Gastroesophageal sphincter (tissue), 4 donors: ENCODE data around the gene GABRG3. TPM values are rescaled to one million over a fixed set of nuclear protein-coding genes. Genes with fewer than 3 reads are reported as not detected.

Experiments
- ATAC-seq: fragments of 150-250 bp; one replicate; pipeline ENCODE4 v1.9.1; 2016; ENCODE audit warnings: mild to moderate bottlenecking, moderate library complexity
- H3K27ac ChIP-seq, 4 donors: fragments of 200-600 bp; sonication (generic) in 3 of 4; 1 replicate in 3 of 4; 2 replicates in 1 of 4; pipeline ENCODE4 v1.5.1; 2016 to 2019
- H3K27me3 ChIP-seq: fragments of 200-600 bp; sonication (generic); one replicate; pipeline ENCODE4 v1.5.1; 2019
- H3K36me3 ChIP-seq, 2 donors: fragments of 200-600 bp; sonication (generic); one replicate each; pipeline ENCODE4 v1.5.1; 2019; ENCODE audit warnings: control low read depth in 1 of 2
- H3K4me1 ChIP-seq, 3 donors: fragments of 200-600 bp; sonication (generic); 1 replicate in 2 of 3; 2 replicates in 1 of 3; pipeline ENCODE4 v1.5.1; 2016 to 2019; ENCODE audit warnings: control low read depth in 2 of 3
- H3K4me3 ChIP-seq, 2 donors: fragments of 200-600 bp; sonication (generic); one replicate each; pipeline ENCODE4 v1.5.1; 2019; ENCODE audit warnings: mild to moderate bottlenecking in 1 of 2, moderate library complexity in 1 of 2
- H3K9me3 ChIP-seq, 3 donors: fragments of 200-600 bp; sonication (generic); one replicate each; pipeline ENCODE4 v1.5.1; 2017 to 2019; ENCODE audit warnings: control low read depth in 2 of 3
- EP300 ChIP-seq: sonication (generic); formaldehyde crosslinking; IDR thresholded peaks from one replicate; pipeline ENCODE4 v1.6.1; 2017; ENCODE audit warnings: antibody characterized with exemption, mild to moderate bottlenecking
- POLR2A ChIP-seq, 2 donors: fragments of 450-650 bp; IDR thresholded peaks; one replicate each; pipeline ENCODE4 v1.6.1; 2017; ENCODE audit warnings: antibody characterized with exemption in 2 of 2, mild to moderate bottlenecking in 2 of 2, moderate library complexity in 1 of 2
- POLR2AphosphoS5 ChIP-seq: sonication (generic); formaldehyde crosslinking; IDR thresholded peaks from one replicate; pipeline ENCODE4 v1.6.1; 2017; ENCODE audit warnings: antibody characterized with exemption
- WGBS, 2 donors: methylation state at CpG; one replicate each; pipeline ENCODE4 v1.1.5; 2018; ENCODE audit warnings: low coverage in 1 of 2; 5-methylcytosine and 5-hydroxymethylcytosine counted together
- total RNA-seq, 4 donors: library from RNA; depleted of rRNA; stranded (reverse); fragments of >200 nt; gene quantifications; one replicate each; pipeline ENCODE4 v1.1.0, GENCODE V29; 2016
- TF ChIP-seq, protein P1 (sequence below), 4 experiments: fragments of 200-600 bp in 2 of 4; fragments of 450-650 bp in 2 of 4; sonication (generic) in 1 of 4; IDR thresholded peaks; one replicate each; pipeline ENCODE4 v1.5.1; 2017 to 2019; ENCODE audit warnings: antibody characterized with exemption in 4 of 4, mild to moderate bottlenecking in 2 of 4, moderate library complexity in 2 of 4

GABRG3 gene
- total RNA-seq, 4 donors from 2014 or later, result under 0.01 to 0.04 TPM; not detected in 2

DNA sequence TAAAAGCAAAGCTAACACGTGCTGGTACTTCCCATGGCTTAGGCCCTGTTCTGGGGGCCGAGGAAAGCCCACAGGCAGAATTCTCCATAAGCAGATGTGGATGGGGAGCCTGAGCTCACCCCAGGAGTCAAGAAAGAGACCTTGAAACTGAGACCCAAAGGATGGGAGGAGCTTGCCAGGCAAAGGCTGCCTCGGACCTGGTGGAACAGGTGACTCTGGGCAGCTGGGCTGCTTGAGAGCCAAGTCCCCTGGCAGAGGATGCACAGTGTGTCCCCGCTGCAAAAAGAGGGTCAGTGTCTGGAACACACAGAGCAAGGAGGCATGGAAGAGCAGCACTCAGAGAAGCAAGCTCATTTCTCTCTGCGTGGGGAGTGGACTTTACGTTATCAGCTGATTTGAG, 528.7 kb downstream of the GABRG3 start:
- TF ChIP-seq EP300, result no peak
- no peaks in the 10 kb centered on the region for H3K9me3 ChIP-seq
- no peaks in the 10 kb centered on the region for H3K36me3 ChIP-seq
- WGBS, 2 donors, result 51 to 64% methylated on average over 5 of the region's 6 CpGs
- no peak overlapping the region for H3K27ac ChIP-seq
- H3K27me3 ChIP-seq, result no peaks in the 10 kb centered on the region
- ATAC-seq, result no peak
- H3K4me1 ChIP-seq, result no peaks in the 10 kb centered on the region
- H3K4me3 ChIP-seq, result no peak overlapping the region

DNA sequence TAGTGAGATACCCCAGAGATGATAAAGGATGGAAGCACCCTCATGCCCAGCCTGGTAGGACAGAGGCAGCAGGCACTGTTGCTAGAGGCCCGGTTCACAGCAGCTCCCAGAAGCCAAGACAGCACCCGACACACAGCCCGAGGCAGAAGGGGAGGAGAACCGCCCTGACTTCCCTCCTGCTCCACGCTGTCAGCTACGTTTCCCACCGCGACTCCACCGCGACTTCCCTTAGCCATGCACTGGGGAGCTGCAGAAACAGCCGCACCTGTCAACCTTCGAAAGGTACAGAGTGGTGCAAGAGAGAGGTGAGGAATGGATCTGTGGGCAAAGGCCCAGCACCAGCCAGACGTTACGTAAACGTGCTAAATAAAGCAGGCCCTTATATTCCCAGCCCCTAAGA, 529.2 kb downstream of the GABRG3 start:
- H3K9me3 ChIP-seq, result no peaks in the 10 kb centered on the region
- H3K4me3 ChIP-seq, result no peak overlapping the region
- no peak for ATAC-seq
- no peaks in the 10 kb centered on the region for H3K27me3 ChIP-seq
- H3K27ac ChIP-seq, result no peak overlapping the region
- no peaks in the 10 kb centered on the region for H3K4me1 ChIP-seq
- WGBS, 2 donors, result 72 to 77% methylated on average over 3 to 6 of the region's 15 CpGs
- no peaks in the 10 kb centered on the region for H3K36me3 ChIP-seq
- no peak for TF ChIP-seq POLR2AphosphoS5
- TF ChIP-seq EP300, result no peak
- TF ChIP-seq POLR2A (IDR thresholded peaks at IDR 0.05), result no peak
- TF ChIP-seq, protein P1, sequence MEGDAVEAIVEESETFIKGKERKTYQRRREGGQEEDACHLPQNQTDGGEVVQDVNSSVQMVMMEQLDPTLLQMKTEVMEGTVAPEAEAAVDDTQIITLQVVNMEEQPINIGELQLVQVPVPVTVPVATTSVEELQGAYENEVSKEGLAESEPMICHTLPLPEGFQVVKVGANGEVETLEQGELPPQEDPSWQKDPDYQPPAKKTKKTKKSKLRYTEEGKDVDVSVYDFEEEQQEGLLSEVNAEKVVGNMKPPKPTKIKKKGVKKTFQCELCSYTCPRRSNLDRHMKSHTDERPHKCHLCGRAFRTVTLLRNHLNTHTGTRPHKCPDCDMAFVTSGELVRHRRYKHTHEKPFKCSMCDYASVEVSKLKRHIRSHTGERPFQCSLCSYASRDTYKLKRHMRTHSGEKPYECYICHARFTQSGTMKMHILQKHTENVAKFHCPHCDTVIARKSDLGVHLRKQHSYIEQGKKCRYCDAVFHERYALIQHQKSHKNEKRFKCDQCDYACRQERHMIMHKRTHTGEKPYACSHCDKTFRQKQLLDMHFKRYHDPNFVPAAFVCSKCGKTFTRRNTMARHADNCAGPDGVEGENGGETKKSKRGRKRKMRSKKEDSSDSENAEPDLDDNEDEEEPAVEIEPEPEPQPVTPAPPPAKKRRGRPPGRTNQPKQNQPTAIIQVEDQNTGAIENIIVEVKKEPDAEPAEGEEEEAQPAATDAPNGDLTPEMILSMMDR (IDR thresholded peaks at IDR 0.05), result no peak

DNA sequence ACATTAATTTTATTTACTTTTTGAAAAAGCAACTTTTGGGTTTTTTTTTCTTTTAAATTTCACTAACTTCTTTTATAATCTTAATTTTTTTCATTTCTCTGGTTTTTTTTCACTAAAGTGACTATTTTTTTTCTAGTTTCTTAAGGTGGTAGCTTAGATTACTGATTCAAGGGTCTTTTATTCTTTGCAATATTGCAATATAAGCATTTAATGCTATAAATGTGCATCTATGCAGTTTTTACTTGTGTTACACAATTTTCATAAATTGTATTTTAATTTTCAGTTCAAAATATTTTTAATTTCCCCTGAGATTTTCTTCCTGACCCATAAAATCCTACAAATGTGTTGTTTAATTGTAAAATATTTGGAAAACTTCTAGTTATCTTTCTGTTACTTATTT, 535.8 kb downstream of the GABRG3 start:
- Histone ChIP-seq H3K27ac (no peak overlapping the region), H3K4me1 (no peaks in the 10 kb centered on the region), H3K36me3 (no peaks in the 10 kb centered on the region), H3K27me3 (no peaks in the 10 kb centered on the region), H3K9me3 (peaks cover 0 to 20% (median 0%) of the 10 kb centered on the region in 3 donors), H3K4me3 (no peak overlapping the region)
- TF ChIP-seq, protein P1 (IDR thresholded peaks at IDR 0.05), result no peak
- TF ChIP-seq EP300, result no peak
- TF ChIP-seq POLR2AphosphoS5, result no peak
- TF ChIP-seq POLR2A (IDR thresholded peaks at IDR 0.05), result no peak
- ATAC-seq, result no peak

DNA sequence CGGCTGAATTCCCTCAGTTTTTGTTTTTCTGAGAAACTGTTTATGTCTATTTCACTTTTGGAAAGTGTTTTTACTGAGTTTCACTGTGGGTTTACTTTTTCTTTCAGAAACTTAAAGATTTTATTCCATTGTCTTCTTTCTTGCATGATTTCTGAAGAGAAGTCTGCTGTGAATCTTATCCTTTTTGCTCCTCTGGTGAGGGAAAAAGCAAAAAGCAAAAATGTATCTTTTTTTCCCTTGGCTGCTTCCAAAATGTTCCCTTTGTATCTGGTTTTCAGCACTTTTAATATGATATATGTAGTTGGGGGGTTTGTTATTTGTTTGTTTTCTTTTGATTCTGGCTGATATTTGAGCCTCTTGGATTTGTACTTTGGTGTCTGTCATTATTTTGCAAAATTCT, 538.0 kb downstream of the GABRG3 start:
- no peaks in the 10 kb centered on the region for H3K4me1 ChIP-seq
- TF ChIP-seq EP300 (no peak), POLR2AphosphoS5 (no peak), POLR2A (IDR thresholded peaks at IDR 0.05) (no peak)
- TF ChIP-seq, protein P1 (IDR thresholded peaks at IDR 0.05), result no peak
- H3K27me3 ChIP-seq, result no peaks in the 10 kb centered on the region
- no peaks in the 10 kb centered on the region for H3K36me3 ChIP-seq
- no peak overlapping the region for H3K4me3 ChIP-seq
- no peak for ATAC-seq
- peaks cover 0 to 20% (median 0%) of the 10 kb centered on the region in 3 donors for H3K9me3 ChIP-seq
- 78% methylated on average over 1 of the region's 1 CpG; no CpG with 5 or more reads in 1 of the 2 donors for whole genome bisulfite sequencing, 2 donors
- H3K27ac ChIP-seq, result no peak overlapping the region

DNA sequence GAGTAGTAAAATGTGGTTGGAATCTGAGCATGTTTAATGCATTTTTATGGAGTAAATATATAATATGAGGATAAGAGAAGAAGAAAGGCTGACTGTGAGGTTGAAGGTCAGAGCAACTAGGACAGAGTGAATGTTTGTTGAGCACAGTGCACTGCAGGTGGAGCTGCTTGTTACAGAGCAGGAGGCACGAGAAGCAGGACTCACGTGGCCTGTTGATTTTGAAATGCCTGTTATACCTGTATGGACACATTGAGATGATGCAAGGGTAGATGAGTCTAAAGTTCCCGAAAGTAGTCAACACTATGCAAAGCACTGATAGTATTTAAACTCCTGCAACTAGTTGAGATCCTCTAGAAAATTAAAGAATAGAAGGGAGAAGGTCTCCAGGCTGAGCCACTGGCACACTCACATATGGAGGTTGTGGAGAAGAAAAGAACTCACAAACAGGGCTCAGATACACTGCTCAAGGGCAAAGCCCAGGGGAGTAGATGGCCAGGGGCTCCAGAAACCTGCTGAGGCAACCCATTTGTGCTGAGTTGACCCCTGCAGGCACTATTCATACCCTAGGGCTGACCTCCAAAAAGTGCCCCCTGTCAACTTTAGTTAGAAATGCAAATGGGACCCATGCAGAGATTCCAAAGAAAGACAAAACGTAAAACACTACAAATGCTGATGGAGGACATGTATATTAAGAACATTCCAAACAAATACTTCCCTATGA, 541.5 kb downstream of the GABRG3 start:
- ATAC-seq, result no peak
- no peaks in the 10 kb centered on the region for H3K36me3 ChIP-seq
- H3K9me3 ChIP-seq, result peaks cover 0 to 20% (median 0%) of the 10 kb centered on the region in 3 donors
- TF ChIP-seq POLR2A (IDR thresholded peaks at IDR 0.05) (no peak), EP300 (no peak), POLR2AphosphoS5 (no peak)
- TF ChIP-seq, protein P1 (IDR thresholded peaks at IDR 0.05), result no peak
- H3K27ac ChIP-seq, result no peak overlapping the region
- 80% methylated on average over 4 of the region's 4 CpGs; no CpG with 5 or more reads in 1 of the 2 donors for WGBS, 2 donors
- H3K4me1 ChIP-seq, result no peaks in the 10 kb centered on the region
- H3K27me3 ChIP-seq, result no peaks in the 10 kb centered on the region
- H3K4me3 ChIP-seq, result no peak overlapping the region
